ENCODE data around the gene CD80.

Gene CD80

DNA sequence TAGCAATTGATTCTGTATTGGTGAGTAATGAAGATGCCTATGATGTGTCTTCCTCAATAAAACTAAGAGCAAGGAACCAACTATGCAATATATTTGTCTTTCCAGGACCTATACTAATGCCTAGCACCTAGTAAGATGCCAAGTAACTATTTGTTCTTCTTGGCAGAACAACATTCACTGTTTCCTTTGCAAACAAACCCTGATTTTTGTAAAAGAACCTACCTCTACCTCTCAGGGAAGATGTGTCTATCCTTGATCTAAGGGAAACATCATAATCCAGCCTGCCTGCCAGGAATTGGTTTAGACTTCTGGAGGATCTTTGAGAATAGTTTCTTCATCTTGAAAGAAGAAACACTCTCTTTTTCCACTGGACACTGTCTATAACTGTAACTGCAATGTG, 16.1 kb upstream of the CD80 start:
- no peaks in the 10 kb centered on the region for H3K9me3 ChIP-seq (ENCODE audit: control insufficient read depth, insufficient read depth, low read length)
- TF ChIP-seq EZH2phosphoT487 (IDR thresholded peaks at IDR 0.05; ENCODE audit: borderline replicate concordance, low read length) (no peak), CTCF (IDR thresholded peaks at IDR 0.05; ENCODE audit: low read depth, low read length, poor library complexity, severe bottlenecking) (no peak)
- H3K27ac ChIP-seq (ENCODE audit: low read depth, low read length), result no peak overlapping the region
- H3F3A ChIP-seq (ENCODE audit: control insufficient read depth, insufficient read depth), result 0 out of 2 replicates have a peak, but pooled peaks cover 3% of the 10 kb centered on the region
- H3K9me2 ChIP-seq (replicated peaks; ENCODE audit: control insufficient read depth, low read length), result no peaks in the 10 kb centered on the region
- H3K27me3 ChIP-seq (ENCODE audit: control insufficient read depth, low read length), result no peaks in the 10 kb centered on the region
- H3K4me2 ChIP-seq (ENCODE audit: low read length), result no peak overlapping the region
- peaks cover 16% of the 10 kb centered on the region for H3K4me1 ChIP-seq (ENCODE audit: control insufficient read depth, low read length)
- no peaks in the 10 kb centered on the region for H3K79me2 ChIP-seq (ENCODE audit: control insufficient read depth, low read length)
- no peak overlapping the region for H3K4me3 ChIP-seq (ENCODE audit: low read length)
- no peaks in the 10 kb centered on the region for H4K20me1 ChIP-seq (ENCODE audit: control insufficient read depth, insufficient read depth, low read depth, low read length)
- no peaks in the 10 kb centered on the region for H3K36me3 ChIP-seq (ENCODE audit: control insufficient read depth, low read length)

DNA sequence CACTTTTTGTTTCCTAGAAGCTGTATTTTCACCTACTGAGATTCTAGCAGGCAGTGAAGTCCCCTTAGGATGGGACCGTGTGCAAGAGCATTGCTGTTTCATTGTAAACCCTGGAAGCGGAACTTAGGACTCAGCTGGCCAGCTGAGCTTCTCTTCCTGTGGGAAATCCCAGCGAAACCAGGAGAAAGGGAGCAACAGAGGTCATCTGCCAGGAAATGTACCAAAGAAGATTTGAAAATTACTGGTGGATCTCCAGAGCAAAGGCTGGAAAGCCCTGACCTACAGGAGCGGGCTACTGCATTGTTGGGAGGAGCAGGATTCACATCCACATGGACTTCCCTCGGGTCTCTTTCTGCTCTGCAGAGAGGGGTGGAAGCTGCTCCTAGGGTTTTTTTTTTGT, 12.3 kb upstream of the CD80 start:
- H3K27me3 ChIP-seq (ENCODE audit: control insufficient read depth, low read length), result no peaks in the 10 kb centered on the region
- no peak overlapping the region for H3K4me3 ChIP-seq (ENCODE audit: low read length)
- H3K9me3 ChIP-seq (ENCODE audit: control insufficient read depth, insufficient read depth, low read length), result no peaks in the 10 kb centered on the region
- H3F3A ChIP-seq (ENCODE audit: control insufficient read depth, insufficient read depth), result no peaks in the 10 kb centered on the region
- H3K27ac ChIP-seq (ENCODE audit: low read depth, low read length), result no peak overlapping the region
- TF ChIP-seq EZH2phosphoT487 (IDR thresholded peaks at IDR 0.05; ENCODE audit: borderline replicate concordance, low read length) (no peak), CTCF (IDR thresholded peaks at IDR 0.05; ENCODE audit: low read depth, low read length, poor library complexity, severe bottlenecking) (no peak)
- H3K4me1 ChIP-seq (ENCODE audit: control insufficient read depth, low read length), result no peaks in the 10 kb centered on the region
- H4K20me1 ChIP-seq (ENCODE audit: control insufficient read depth, insufficient read depth, low read depth, low read length), result no peaks in the 10 kb centered on the region
- H3K9me2 ChIP-seq (replicated peaks; ENCODE audit: control insufficient read depth, low read length), result no peaks in the 10 kb centered on the region
- H3K4me2 ChIP-seq (ENCODE audit: low read length), result no peak overlapping the region
- H3K79me2 ChIP-seq (ENCODE audit: control insufficient read depth, low read length), result no peaks in the 10 kb centered on the region
- no peaks in the 10 kb centered on the region for H3K36me3 ChIP-seq (ENCODE audit: control insufficient read depth, low read length)

DNA sequence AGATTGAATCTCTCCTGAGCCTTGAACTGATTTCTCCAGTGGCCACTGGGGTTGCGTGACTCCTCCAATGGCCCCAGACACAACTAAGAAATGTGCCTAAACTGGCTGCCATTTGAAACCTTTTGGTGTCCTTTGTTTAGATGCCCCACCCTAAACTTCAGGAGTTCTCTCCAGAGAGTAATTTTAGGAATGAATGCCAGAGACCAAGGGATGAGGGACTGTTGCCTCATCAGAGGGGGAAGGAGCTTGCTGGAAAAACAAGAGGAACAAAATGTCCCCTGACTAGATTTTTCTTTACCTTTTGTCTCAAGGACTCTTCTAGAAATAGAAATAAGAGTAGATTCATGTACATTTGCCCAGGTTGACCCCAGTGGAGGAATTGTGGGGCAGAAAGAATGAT, 11.8 kb upstream of the CD80 start:
- H3K79me2 ChIP-seq (ENCODE audit: control insufficient read depth, low read length), result no peaks in the 10 kb centered on the region
- H3K36me3 ChIP-seq (ENCODE audit: control insufficient read depth, low read length), result no peaks in the 10 kb centered on the region
- TF ChIP-seq CTCF (IDR thresholded peaks at IDR 0.05; ENCODE audit: low read depth, low read length, poor library complexity, severe bottlenecking), result no peak
- TF ChIP-seq EZH2phosphoT487 (IDR thresholded peaks at IDR 0.05; ENCODE audit: borderline replicate concordance, low read length), result no peak
- H3K4me2 ChIP-seq (ENCODE audit: low read length), result no peak overlapping the region
- H3K4me1 ChIP-seq (ENCODE audit: control insufficient read depth, low read length), result no peaks in the 10 kb centered on the region
- H3K27me3 ChIP-seq (ENCODE audit: control insufficient read depth, low read length), result no peaks in the 10 kb centered on the region
- H3K9me3 ChIP-seq (ENCODE audit: control insufficient read depth, insufficient read depth, low read length), result no peaks in the 10 kb centered on the region
- no peak overlapping the region for H3K27ac ChIP-seq (ENCODE audit: low read depth, low read length)
- H3F3A ChIP-seq (ENCODE audit: control insufficient read depth, insufficient read depth), result no peaks in the 10 kb centered on the region
- H3K9me2 ChIP-seq (replicated peaks; ENCODE audit: control insufficient read depth, low read length), result no peaks in the 10 kb centered on the region
- no peak overlapping the region for H3K4me3 ChIP-seq (ENCODE audit: low read length)
- H4K20me1 ChIP-seq (ENCODE audit: control insufficient read depth, insufficient read depth, low read depth, low read length), result no peaks in the 10 kb centered on the region

DNA sequence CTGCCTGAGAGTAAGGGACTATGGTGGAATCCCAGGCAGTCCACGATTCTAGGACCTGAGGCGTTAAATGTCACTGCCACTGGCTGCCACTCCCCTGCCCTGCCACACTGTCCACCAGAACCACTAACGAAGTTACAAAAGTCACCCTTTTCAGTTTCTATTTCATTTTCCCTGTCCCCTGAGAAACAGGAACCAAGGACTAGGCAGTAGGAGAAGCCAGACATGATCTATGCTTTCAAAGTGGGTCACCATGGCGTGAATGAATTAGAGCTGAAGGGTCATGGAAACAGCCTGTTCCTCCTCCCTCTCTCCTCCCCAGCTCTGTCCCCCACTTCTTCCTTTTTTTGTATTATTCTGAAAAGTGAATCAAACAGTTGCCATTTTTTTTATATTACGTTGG, 10.8 kb upstream of the CD80 start:
- Histone ChIP-seq H3K9me3 (ENCODE audit: control insufficient read depth, insufficient read depth, low read length) (no peaks in the 10 kb centered on the region), H3K27me3 (ENCODE audit: control insufficient read depth, low read length) (no peaks in the 10 kb centered on the region), H3K9me2 (replicated peaks; ENCODE audit: control insufficient read depth, low read length) (no peaks in the 10 kb centered on the region), H3K27ac (ENCODE audit: low read depth, low read length) (no peak overlapping the region), H4K20me1 (ENCODE audit: control insufficient read depth, insufficient read depth, low read depth, low read length) (no peaks in the 10 kb centered on the region), H3K79me2 (ENCODE audit: control insufficient read depth, low read length) (no peaks in the 10 kb centered on the region), H3K4me3 (ENCODE audit: low read length) (no peak overlapping the region), H3F3A (ENCODE audit: control insufficient read depth, insufficient read depth) (no peaks in the 10 kb centered on the region), H3K36me3 (ENCODE audit: control insufficient read depth, low read length) (no peaks in the 10 kb centered on the region), H3K4me2 (ENCODE audit: low read length) (no peak overlapping the region), H3K4me1 (ENCODE audit: control insufficient read depth, low read length) (no peaks in the 10 kb centered on the region)
- TF ChIP-seq CTCF (IDR thresholded peaks at IDR 0.05; ENCODE audit: low read depth, low read length, poor library complexity, severe bottlenecking) (no peak), EZH2phosphoT487 (IDR thresholded peaks at IDR 0.05; ENCODE audit: borderline replicate concordance, low read length) (no peak)

Data from DOHH2 (cell line).